HG03039 (cell line): ENCODE results near the gene ATF7.
"Not testable (repeated sequence)": the region's sequence is repeated elsewhere in the genome, so short reads cannot be mapped to it uniquely, and the experiment has no call there.

Experiments
- ATAC-seq: cut with Tn5 transposase; IDR thresholded peaks from one replicate; pipeline ENCODE4 v1.9.1; 2021; ENCODE audit warnings: mild to moderate bottlenecking, moderate library complexity; ENCODE audit not compliant: unreplicated experiment

ATF7 gene

GRCh38 chr12:53485955-53486735 is 140.0 kb downstream of the ATF7 start:
- no peak for ATAC-seq

- no peak for ATAC-seq
These were observed 141.3 kb downstream of the ATF7 start for GRCh38 chr12:53484686-53485575.

- ATAC-seq = no peak
These were observed 142.2 kb downstream of the ATF7 start for GRCh38 chr12:53483979-53484377.

GRCh38 chr12:53483225-53483978 is 142.8 kb downstream of the ATF7 start:
- ATAC-seq = no peak

- no peak for ATAC-seq
These were observed 143.5 kb downstream of the ATF7 start for GRCh38 chr12:53482626-53483168.

GRCh38 chr12:53481939-53482586 is 144.1 kb downstream of the ATF7 start:
- ATAC-seq = no peak

- not testable (repeated sequence) for ATAC-seq
These were observed 144.7 kb downstream of the ATF7 start for GRCh38 chr12:53481458-53481857.

- no peak for ATAC-seq
These were observed 145.4 kb downstream of the ATF7 start for GRCh38 chr12:53480491-53481442.

- ATAC-seq = no peak
These were observed 146.9 kb downstream of the ATF7 start for GRCh38 chr12:53479331-53479730.

- no peak for ATAC-seq
These were observed 147.3 kb downstream of the ATF7 start for GRCh38 chr12:53478865-53479264.

- no peak for ATAC-seq
These were observed 149.4 kb downstream of the ATF7 start for GRCh38 chr12:53476769-53477209.

- ATAC-seq = no peak
These were observed 151.4 kb downstream of the ATF7 start for GRCh38 chr12:53474819-53475218.

- ATAC-seq = no peak
These were observed 152.1 kb downstream of the ATF7 start for GRCh38 chr12:53474077-53474476.

- no peak for ATAC-seq
These were observed 154.1 kb downstream of the ATF7 start for GRCh38 chr12:53472056-53472582.

- ATAC-seq = no peak
These were observed 157.9 kb downstream of the ATF7 start for GRCh38 chr12:53468282-53468681.

- ATAC-seq = no peak
These were observed 158.3 kb downstream of the ATF7 start for GRCh38 chr12:53467880-53468279.

GRCh38 chr12:53467082-53467481 is 159.1 kb downstream of the ATF7 start:
- ATAC-seq = no peak

- no peak for ATAC-seq
These were observed 159.5 kb downstream of the ATF7 start for GRCh38 chr12:53466640-53467039.

- no peak for ATAC-seq
These were observed 160.5 kb downstream of the ATF7 start for GRCh38 chr12:53465679-53466078.
